ENCODE data around the gene CLBA1.

Gene CLBA1

DNA sequence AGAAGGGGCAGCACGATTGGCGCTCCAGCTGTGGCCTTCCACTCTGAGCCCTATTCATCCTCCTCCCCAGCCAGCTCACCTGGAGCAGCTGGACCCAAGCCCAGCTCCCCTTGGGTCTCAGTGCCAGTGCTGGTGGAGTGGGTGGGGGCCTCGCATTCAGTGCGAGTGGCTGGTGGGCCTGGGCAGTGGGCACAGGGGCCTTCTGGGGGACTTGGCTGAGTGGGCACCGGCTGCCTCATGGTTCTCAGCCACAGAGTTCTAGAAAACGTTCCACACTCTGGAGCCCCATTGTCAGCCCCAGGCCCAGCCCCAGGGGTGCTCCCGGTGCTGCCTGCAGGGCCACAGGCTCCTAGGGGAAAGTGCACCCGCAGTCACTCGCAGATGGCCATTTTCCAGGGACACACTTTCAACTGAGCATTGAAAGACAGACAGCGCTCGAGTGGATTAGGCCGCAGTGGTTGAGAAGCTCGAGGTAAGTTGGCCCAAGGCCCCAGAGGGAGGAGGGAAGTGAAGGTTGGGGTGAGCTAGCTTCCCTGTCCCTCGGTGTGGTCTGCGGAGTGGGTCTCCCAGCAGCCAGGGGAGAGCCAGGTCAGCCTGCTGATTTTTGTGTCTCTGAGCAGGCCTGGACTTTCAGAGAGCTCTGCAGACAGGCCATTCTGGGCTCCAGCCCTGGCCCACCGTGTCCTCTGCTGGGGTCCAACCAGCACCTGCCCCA, 3.8 kb downstream of the CLBA1 start (continued):
- TF ChIP-seq, protein P1, sequence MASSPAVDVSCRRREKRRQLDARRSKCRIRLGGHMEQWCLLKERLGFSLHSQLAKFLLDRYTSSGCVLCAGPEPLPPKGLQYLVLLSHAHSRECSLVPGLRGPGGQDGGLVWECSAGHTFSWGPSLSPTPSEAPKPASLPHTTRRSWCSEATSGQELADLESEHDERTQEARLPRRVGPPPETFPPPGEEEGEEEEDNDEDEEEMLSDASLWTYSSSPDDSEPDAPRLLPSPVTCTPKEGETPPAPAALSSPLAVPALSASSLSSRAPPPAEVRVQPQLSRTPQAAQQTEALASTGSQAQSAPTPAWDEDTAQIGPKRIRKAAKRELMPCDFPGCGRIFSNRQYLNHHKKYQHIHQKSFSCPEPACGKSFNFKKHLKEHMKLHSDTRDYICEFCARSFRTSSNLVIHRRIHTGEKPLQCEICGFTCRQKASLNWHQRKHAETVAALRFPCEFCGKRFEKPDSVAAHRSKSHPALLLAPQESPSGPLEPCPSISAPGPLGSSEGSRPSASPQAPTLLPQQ (tag by site-specific recombination; IDR thresholded peaks at IDR 0.05): no peak
- TF ChIP-seq ZIC2 (tag by site-specific recombination; IDR thresholded peaks at IDR 0.05) (no peak), GFI1B (tag by site-specific recombination; IDR thresholded peaks at IDR 0.05) (no peak)

GRCh38 chr14:104989951-104990303, 4.3 kb downstream of the CLBA1 start:
- POLR2A ChIA-PET: no interaction called here
- H3K27ac ChIP-seq (ENCODE audit: extremely low read depth, low read depth, low read length): no peak overlapping the region
- CTCF ChIA-PET: interaction anchor here (1.3 kb wide), 1 partner anchor 55 kb away, joined by 3 read pairs; no protein-coding TSS in a partner anchor

GRCh38 chr14:104991896-104992230, 6.3 kb downstream of the CLBA1 start:
- ChIA-PET CTCF (no interaction called here), POLR2A (no interaction called here)
- Histone ChIP-seq H3K9me3 (ENCODE audit: control insufficient read depth, insufficient read depth, low read depth, low read length) (no peaks in the 10 kb centered on the region), H3K36me3 (ENCODE audit: control insufficient read depth in 2 of 2, insufficient read depth in 1 of 2, low read length in 2 of 2) (peaks cover 5 to 49% of the 10 kb centered on the region in 2 experiments; a peak in 2 of 3 replicates), H3K4me3 (ENCODE audit: low read depth, low read length) (no peak overlapping the region), H3K27ac (ENCODE audit: extremely low read depth, low read depth, low read length) (no peak overlapping the region), H3K4me1 (ENCODE audit: control insufficient read depth, insufficient read depth, low read length) (no peaks in the 10 kb centered on the region)
- 0 out of 2 replicates have a peak, but pooled peaks have one; percentile 65 for TF ChIP-seq ZNF658 (tag by site-specific recombination; IDR thresholded peaks at IDR 0.05)
- no peak for TF ChIP-seq ZNF335 (tag by site-specific recombination; conservative IDR thresholded peaks at IDR 0.05)
- no peak for TF ChIP-seq HOXA7 (CRISPR knock-in tag; IDR thresholded peaks at IDR 0.05; ENCODE audit: borderline replicate concordance)
- no peak for TF ChIP-seq ZNF2 (tag by site-specific recombination; IDR thresholded peaks at IDR 0.05)
- TF ChIP-seq, protein P2, sequence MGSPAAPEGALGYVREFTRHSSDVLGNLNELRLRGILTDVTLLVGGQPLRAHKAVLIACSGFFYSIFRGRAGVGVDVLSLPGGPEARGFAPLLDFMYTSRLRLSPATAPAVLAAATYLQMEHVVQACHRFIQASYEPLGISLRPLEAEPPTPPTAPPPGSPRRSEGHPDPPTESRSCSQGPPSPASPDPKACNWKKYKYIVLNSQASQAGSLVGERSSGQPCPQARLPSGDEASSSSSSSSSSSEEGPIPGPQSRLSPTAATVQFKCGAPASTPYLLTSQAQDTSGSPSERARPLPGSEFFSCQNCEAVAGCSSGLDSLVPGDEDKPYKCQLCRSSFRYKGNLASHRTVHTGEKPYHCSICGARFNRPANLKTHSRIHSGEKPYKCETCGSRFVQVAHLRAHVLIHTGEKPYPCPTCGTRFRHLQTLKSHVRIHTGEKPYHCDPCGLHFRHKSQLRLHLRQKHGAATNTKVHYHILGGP (tag by site-specific recombination; IDR thresholded peaks at IDR 0.05): no peak
- TF ChIP-seq ZNF513 (tag by site-specific recombination; IDR thresholded peaks at IDR 0.05): no peak
- TF ChIP-seq ZFHX2 (tag by site-specific recombination; conservative IDR thresholded peaks at IDR 0.05): 0 out of 2 replicates have a peak, but pooled peaks have one; percentile 13
- TF ChIP-seq ZNF169 (tag by site-specific recombination; IDR thresholded peaks at IDR 0.05): peak; percentile 42; the same call in 1 of the 2 replicates
- TF ChIP-seq ZFP37 (tag by site-specific recombination; IDR thresholded peaks at IDR 0.05): no peak
- TF ChIP-seq PRDM1 (tag by site-specific recombination; IDR thresholded peaks at IDR 0.05): no peak
- TF ChIP-seq SETDB1 (IDR thresholded peaks at IDR 0.05; ENCODE audit: insufficient read length, low read length): no peak

More at GRCh38 chr14:104989951-104990303, 4.3 kb downstream of the CLBA1 start:
- Histone ChIP-seq H3K4me1 (ENCODE audit: control insufficient read depth, insufficient read depth, low read length) (no peaks in the 10 kb centered on the region), H3K4me3 (ENCODE audit: low read depth, low read length) (no peak overlapping the region), H3K36me3 (ENCODE audit: control insufficient read depth in 2 of 2, insufficient read depth in 1 of 2, low read length in 2 of 2) (peaks cover 5 to 38% of the 10 kb centered on the region in 2 experiments; a peak in 2 of 3 replicates), H3K9me3 (ENCODE audit: control insufficient read depth, insufficient read depth, low read depth, low read length) (no peaks in the 10 kb centered on the region)
- TF ChIP-seq ZFP3 (tag by site-specific recombination; IDR thresholded peaks at IDR 0.05; ENCODE audit: low read depth) (no peak), ZNF596 (tag by site-specific recombination; IDR thresholded peaks at IDR 0.05) (no peak), ZNF155 (tag by site-specific recombination; IDR thresholded peaks at IDR 0.05) (no peak), ZNF629 (tag by site-specific recombination; IDR thresholded peaks at IDR 0.05) (no peak), ZBTB17 (tag by site-specific recombination; IDR thresholded peaks at IDR 0.05) (no peak), ZNF24 (tag by site-specific recombination; IDR thresholded peaks at IDR 0.05) (no peak), ZNF654 (tag by site-specific recombination; IDR thresholded peaks at IDR 0.05; ENCODE audit: low read depth) (no peak), GFI1B (tag by site-specific recombination; IDR thresholded peaks at IDR 0.05) (no peak), ZNF366 (tag by site-specific recombination; conservative IDR thresholded peaks at IDR 0.05) (no peak), ZNF48 (tag by site-specific recombination; IDR thresholded peaks at IDR 0.05) (no peak), WT1 (tag by site-specific recombination; IDR thresholded peaks at IDR 0.05) (no peak), TRIM28 (IDR thresholded peaks at IDR 0.05; ENCODE audit: borderline replicate concordance, low read length) (no peak), ZNF174 (tag by site-specific recombination; IDR thresholded peaks at IDR 0.05) (no peak), KLF10 (tag by site-specific recombination; IDR thresholded peaks at IDR 0.05) (no peak), MZF1 (tag by site-specific recombination; IDR thresholded peaks at IDR 0.05; ENCODE audit: borderline replicate concordance) (no peak), ZNF302 (tag by site-specific recombination; IDR thresholded peaks at IDR 0.05; ENCODE audit: low read depth) (no peak)
- TF ChIP-seq, protein P3, sequence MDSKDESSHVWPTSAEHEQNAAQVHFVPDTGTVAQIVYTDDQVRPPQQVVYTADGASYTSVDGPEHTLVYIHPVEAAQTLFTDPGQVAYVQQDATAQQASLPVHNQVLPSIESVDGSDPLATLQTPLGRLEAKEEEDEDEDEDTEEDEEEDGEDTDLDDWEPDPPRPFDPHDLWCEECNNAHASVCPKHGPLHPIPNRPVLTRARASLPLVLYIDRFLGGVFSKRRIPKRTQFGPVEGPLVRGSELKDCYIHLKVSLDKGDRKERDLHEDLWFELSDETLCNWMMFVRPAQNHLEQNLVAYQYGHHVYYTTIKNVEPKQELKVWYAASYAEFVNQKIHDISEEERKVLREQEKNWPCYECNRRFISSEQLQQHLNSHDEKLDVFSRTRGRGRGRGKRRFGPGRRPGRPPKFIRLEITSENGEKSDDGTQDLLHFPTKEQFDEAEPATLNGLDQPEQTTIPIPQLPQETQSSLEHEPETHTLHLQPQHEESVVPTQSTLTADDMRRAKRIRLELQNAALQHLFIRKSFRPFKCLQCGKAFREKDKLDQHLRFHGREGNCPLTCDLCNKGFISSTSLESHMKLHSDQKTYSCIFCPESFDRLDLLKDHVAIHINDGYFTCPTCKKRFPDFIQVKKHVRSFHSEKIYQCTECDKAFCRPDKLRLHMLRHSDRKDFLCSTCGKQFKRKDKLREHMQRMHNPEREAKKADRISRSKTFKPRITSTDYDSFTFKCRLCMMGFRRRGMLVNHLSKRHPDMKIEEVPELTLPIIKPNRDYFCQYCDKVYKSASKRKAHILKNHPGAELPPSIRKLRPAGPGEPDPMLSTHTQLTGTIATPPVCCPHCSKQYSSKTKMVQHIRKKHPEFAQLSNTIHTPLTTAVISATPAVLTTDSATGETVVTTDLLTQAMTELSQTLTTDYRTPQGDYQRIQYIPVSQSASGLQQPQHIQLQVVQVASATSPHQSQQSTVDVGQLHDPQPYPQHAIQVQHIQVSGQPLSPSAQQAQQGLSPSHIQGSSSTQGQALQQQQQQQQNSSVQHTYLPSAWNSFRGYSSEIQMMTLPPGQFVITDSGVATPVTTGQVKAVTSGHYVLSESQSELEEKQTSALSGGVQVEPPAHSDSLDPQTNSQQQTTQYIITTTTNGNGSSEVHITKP (tag by site-specific recombination; IDR thresholded peaks at IDR 0.05): no peak
